PFSK-1 (cell line): ENCODE measurements around the gene WSCD2.

Experiments used
- FOXP2 ChIP-seq: optimal IDR thresholded peaks from 2 replicates; pipeline ENCODE3; 2011; ENCODE audit warnings: borderline replicate concordance, control low read depth, inconsistent platforms; ENCODE audit not compliant: insufficient read depth; ENCODE audit errors: extremely low read length, extremely low read depth
- POLR2AphosphoS5 ChIP-seq: IDR thresholded peaks from 2 replicates; pipeline ENCODE4 v1.6.1; 2012; ENCODE audit warnings: low read depth, mild to moderate bottlenecking, control low read depth, low read length, moderate library complexity
- REST ChIP-seq, 2 experiments: IDR thresholded peaks; 2 replicates each; pipeline versions ENCODE4 v1.6.1 to v1.8.0; 2011 to 2012; ENCODE audit warnings: low read depth in 2 of 2, low read length in 2 of 2, control low read depth in 1 of 2, inconsistent platforms in 1 of 2, mild to moderate bottlenecking in 1 of 2, moderate library complexity in 1 of 2; ENCODE audit not compliant: insufficient read depth in 1 of 2
- SIN3A ChIP-seq: IDR thresholded peaks from 2 replicates; pipeline ENCODE4 v1.6.1; 2012; ENCODE audit warnings: mild to moderate bottlenecking, low read length, moderate library complexity, borderline replicate concordance; ENCODE audit not compliant: insufficient read depth
- TAF1 ChIP-seq: IDR thresholded peaks from 2 replicates; pipeline ENCODE4 v1.6.1; 2012; ENCODE audit warnings: low read length, control low read depth, borderline replicate concordance; ENCODE audit not compliant: insufficient read depth

The WSCD2 gene

GRCh38 chr12:108266131-108266530 lies 137.0 kb downstream of the WSCD2 start:
- TF ChIP-seq POLR2AphosphoS5 (no peak), REST (IDR thresholded peaks at IDR 0.05; ENCODE audit: insufficient read depth in 1 of 2, low read depth in 2 of 2, low read length in 2 of 2) (no peak)

- TF ChIP-seq FOXP2 (no peak), REST (IDR thresholded peaks at IDR 0.05; ENCODE audit: insufficient read depth in 1 of 2, low read depth in 2 of 2, low read length in 2 of 2) (peak in 1 of 2 experiments; percentile 70; a peak in 1 of 4 replicates), POLR2AphosphoS5 (no peak)
Measured at GRCh38 chr12:108267450-108267849, 138.4 kb downstream of the WSCD2 start.

GRCh38 chr12:108268397-108268796 lies 139.3 kb downstream of the WSCD2 start:
- no peak for TF ChIP-seq REST (IDR thresholded peaks at IDR 0.05; ENCODE audit: insufficient read depth in 1 of 2, low read depth in 2 of 2, low read length in 2 of 2)
- TF ChIP-seq TAF1, result no peak
- TF ChIP-seq POLR2AphosphoS5, result no peak
- no peak for TF ChIP-seq FOXP2
- no peak for TF ChIP-seq SIN3A

- TF ChIP-seq SIN3A (no peak), REST (IDR thresholded peaks at IDR 0.05; ENCODE audit: insufficient read depth in 1 of 2, low read depth in 2 of 2, low read length in 2 of 2) (no peak), TAF1 (no peak), POLR2AphosphoS5 (no peak), FOXP2 (no peak)
Measured at GRCh38 chr12:108269224-108269623, 140.1 kb downstream of the WSCD2 start.

GRCh38 chr12:108270035-108270848 lies 141.2 kb downstream of the WSCD2 start:
- TF ChIP-seq FOXP2 (no peak), SIN3A (no peak), TAF1 (no peak), REST (IDR thresholded peaks at IDR 0.05; ENCODE audit: insufficient read depth in 1 of 2, low read depth in 2 of 2, low read length in 2 of 2) (no peak), POLR2AphosphoS5 (no peak)
